K562 (cell line): ENCODE measurements around the gene DYSF. TPM values are rescaled to one million over a fixed set of nuclear protein-coding genes. Genes with fewer than 3 reads are reported as not detected.

Source experiments
- ATAC-seq: fragments of 200-7000 bp; cut with Tn5 transposase; 3 replicates; pipeline ENCODE4 v1.9.1; 2020; ENCODE audit warnings: moderate library complexity
- BruUV-seq: library from RNA; stranded (reverse); fragments of 400-500 nt; replicated peaks from 2 replicates; lab custom pipeline; 2021; lab: Mats Ljungman, UMichigan
- CTCF ChIA-PET: fragments of 300-600 bp; formaldehyde crosslinking; extraction: SDS; loops from one replicate; lab custom pipeline; 2021; ENCODE audit warnings: low intra/inter-chr PET ratio; lab: Yijun Ruan, JAX
- POLR2A ChIA-PET: fragments of 300-600, 350-650 bp; sonication (Branson Sonifier 250); formaldehyde crosslinking; extraction: SDS; loops from one replicate; lab custom pipeline; 2021; ENCODE audit warnings: antibody characterized with exemption, inconsistent platforms; lab: Yijun Ruan, JAX
- DNase-seq, 4 experiments: peaks; one replicate each; pipeline versions ENCODE4 v3.0.0 to v3.0.0-alpha.2; 2011 to 2018; ENCODE audit warnings: low spot score in 3 of 4, mixed read lengths in 3 of 4; ENCODE audit errors: extremely low read depth in 1 of 4
- FAIRE-seq: peaks from 2 replicates; lab custom pipeline; 2011; peaks lifted over from hg19 to GRCh38; lab: Jason Lieb, UNC
- H2AFZ ChIP-seq: 2 replicates; pipeline ENCODE4 v1.6.0; 2011; ENCODE audit warnings: low read depth, low read length, control low read depth, inconsistent platforms
- H3K27ac ChIP-seq: fragments of 200-600 bp; 3 replicates; pipeline ENCODE4 v1.8.0; 2011; ENCODE audit warnings: low read depth, mild to moderate bottlenecking, control low read depth, inconsistent platforms, low read length, moderate library complexity, mixed read lengths; ENCODE audit errors: extremely low read depth
- H3K27me3 ChIP-seq, 2 experiments: fragments of 300-600 bp in 1 of 2; 2 replicates in 1 of 2; 3 replicates in 1 of 2; pipeline versions ENCODE4 v1.6.0 to v1.8.0; 2011; ENCODE audit warnings: inconsistent platforms in 2 of 2, low read length in 2 of 2, mild to moderate bottlenecking in 1 of 2, mixed read lengths in 1 of 2, moderate library complexity in 1 of 2; ENCODE audit not compliant: control insufficient read depth in 2 of 2, insufficient read depth in 2 of 2
- H3K36me3 ChIP-seq: fragments of 300-600 bp; 3 replicates; pipeline ENCODE4 v1.8.0; 2011; ENCODE audit warnings: mild to moderate bottlenecking, low read length, inconsistent platforms; ENCODE audit not compliant: control insufficient read depth, insufficient read depth
- H3K4me1 ChIP-seq, 2 experiments: fragments of 200-600 bp in 1 of 2; replicated peaks in 1 of 2; 2 replicates in 1 of 2; 3 replicates in 1 of 2; pipeline versions ENCODE4 v1.5.1 to v1.8.0; 2011; ENCODE audit warnings: inconsistent platforms in 2 of 2, low read length in 2 of 2, mild to moderate bottlenecking in 1 of 2, mixed read lengths in 1 of 2, moderate library complexity in 1 of 2; ENCODE audit not compliant: control insufficient read depth in 2 of 2, insufficient read depth in 2 of 2
- H3K4me2 ChIP-seq: 2 replicates; pipeline ENCODE4 v1.6.1; 2011; ENCODE audit warnings: low read length, control low read depth, inconsistent platforms, mixed read lengths; ENCODE audit not compliant: insufficient read depth
- H3K4me3 ChIP-seq: fragments of 200-600 bp; sonication (generic), shearing (Covaris generic); 2 replicates; pipeline ENCODE4 v1.5.1; 2016; ENCODE audit warnings: control low read depth, inconsistent platforms
- H3K79me2 ChIP-seq: fragments of 200-600 bp; 3 replicates; pipeline ENCODE4 v1.8.0; 2011; ENCODE audit warnings: low read length, inconsistent platforms; ENCODE audit not compliant: control insufficient read depth, insufficient read depth
- H3K9ac ChIP-seq, 2 experiments: 2 replicates each; pipeline versions ENCODE4 v1.6.0 to v1.6.1; 2011; ENCODE audit warnings: low read depth in 2 of 2, low read length in 2 of 2, control low read depth in 1 of 2, inconsistent platforms in 1 of 2, mild to moderate bottlenecking in 1 of 2, mixed read lengths in 1 of 2; ENCODE audit not compliant: insufficient read depth in 1 of 2
- H3K9me1 ChIP-seq: one replicate; pipeline ENCODE4 v1.6.0; 2011; ENCODE audit warnings: inconsistent platforms, mild to moderate bottlenecking, low read length, moderate library complexity; ENCODE audit not compliant: control insufficient read depth, insufficient read depth
- H3K9me3 ChIP-seq: replicated peaks from 2 replicates; pipeline ENCODE4 v1.5.1; 2011; ENCODE audit warnings: low read depth, low read length, inconsistent platforms; ENCODE audit not compliant: control insufficient read depth, insufficient read depth
- H4K20me1 ChIP-seq: replicated peaks from 2 replicates; pipeline ENCODE4 v1.6.1; 2011; ENCODE audit warnings: low read length, inconsistent platforms, mixed read lengths; ENCODE audit not compliant: control insufficient read depth, insufficient read depth
- ARID2 ChIP-seq: fragments of 450-650 bp; IDR thresholded peaks from 2 replicates; pipeline ENCODE4 v1.6.1; 2017; ENCODE audit warnings: antibody characterized with exemption, mild to moderate bottlenecking
- CBX8 ChIP-seq: fragments of 200-600 bp; sonication (generic); IDR thresholded peaks from 2 replicates; pipeline ENCODE4 v1.6.1; 2012; ENCODE audit warnings: borderline replicate concordance, mixed run types, low read depth, mild to moderate bottlenecking, moderate library complexity, mixed read lengths, low read length, control low read depth, inconsistent platforms; ENCODE audit not compliant: poor library complexity, severe bottlenecking; ENCODE audit errors: extremely low read depth
- CEBPG ChIP-seq, 3 experiments: fragments of 200-800 bp in 1 of 3; sonication (Bioruptor generic) in 1 of 3; sonication (generic) in 1 of 3; formaldehyde crosslinking in 1 of 3; IDR thresholded peaks in 2 of 3; conservative IDR thresholded peaks in 1 of 3; 2 replicates each; pipeline versions ENCODE4 v1.6.1 to v1.8.0; 2016 to 2022; ENCODE audit warnings: missing compliant biosample characterization in 2 of 3, missing genetic modification characterization in 2 of 3, mild to moderate bottlenecking in 1 of 3, missing genetic modification reagents in 1 of 3
- CHCHD3 ChIP-seq: fragments of 250-450 bp; sonication (Bioruptor Pico); IDR thresholded peaks from 2 replicates; pipeline ENCODE4 v2.1.2; 2022; ENCODE audit warnings: mild to moderate bottlenecking
- CREM ChIP-seq: IDR thresholded peaks from 2 replicates; pipeline ENCODE4 v1.6.1; 2014; ENCODE audit warnings: antibody characterized with exemption, low read depth
- ESRRA ChIP-seq: fragments of 450-650 bp; IDR thresholded peaks from 2 replicates; pipeline ENCODE4 v1.6.1; 2014; ENCODE audit warnings: low read depth, mild to moderate bottlenecking, moderate library complexity, borderline replicate concordance
- FOXA3 ChIP-seq, 2 experiments: fragments of 450-650 bp in 1 of 2; sonication (generic) in 1 of 2; formaldehyde crosslinking; IDR thresholded peaks in 1 of 2; conservative IDR thresholded peaks in 1 of 2; 2 replicates each; pipeline versions ENCODE4 v1.4.0 to v1.8.0; 2020 to 2022; ENCODE audit warnings: mild to moderate bottlenecking in 2 of 2, missing genetic modification reagents in 1 of 2
- KAT2B ChIP-seq: IDR thresholded peaks from one replicate; pipeline ENCODE4 v1.6.1; 2012; ENCODE audit warnings: low read depth, mild to moderate bottlenecking, control low read depth, inconsistent platforms, low read length, moderate library complexity
- MBD2 ChIP-seq: sonication (generic); IDR thresholded peaks from 2 replicates; pipeline ENCODE4 v1.6.1; 2016; ENCODE audit warnings: low read depth, borderline replicate concordance
- NFRKB ChIP-seq: fragments of 450-650 bp; IDR thresholded peaks from 2 replicates; pipeline ENCODE4 v1.6.1; 2016; ENCODE audit warnings: low read depth
- NR3C1 ChIP-seq: sonication (generic); formaldehyde crosslinking; IDR thresholded peaks from 2 replicates; pipeline ENCODE4 v1.8.1; 2022; ENCODE audit warnings: missing genetic modification reagents
- RBM22 ChIP-seq: fragments of 200-400 bp; formaldehyde crosslinking; IDR thresholded peaks from 2 replicates; pipeline ENCODE4 v1.6.1; 2018; ENCODE audit warnings: low read length, low read depth; ENCODE audit not compliant: poor library complexity, severe bottlenecking
- SREBF2 ChIP-seq: sonication (generic); formaldehyde crosslinking; IDR thresholded peaks from 2 replicates; pipeline ENCODE4 v1.4.0; 2020; ENCODE audit warnings: mild to moderate bottlenecking, missing genetic modification reagents
- STAT5A ChIP-seq: IDR thresholded peaks from 2 replicates; pipeline ENCODE4 v1.6.1; 2012; ENCODE audit warnings: low read length, inconsistent platforms, borderline replicate concordance
- ZNF75A ChIP-seq: fragments of 450-650 bp; formaldehyde crosslinking; IDR thresholded peaks from 2 replicates; pipeline ENCODE4 v1.4.0; 2020; ENCODE audit warnings: mild to moderate bottlenecking
- WGBS: fragments of 100-300 bp; shearing (Covaris generic); methylation state at CpG from one replicate; pipeline ENCODE4 v1.1.6; 2016; ENCODE audit warnings: low coverage, mixed read lengths; ENCODE audit not compliant: insufficient coverage; ENCODE audit errors: missing lambda C conversion rate; 5-methylcytosine and 5-hydroxymethylcytosine counted together
- in situ Hi-C: fragments of 300-500 bp; cut with MboI; formaldehyde crosslinking; loops from 4 replicates; pipeline ENCODE4 v1.15.0; 2018; ENCODE audit warnings: inconsistent platforms, mixed read lengths
- intact Hi-C: fragments of 100-400 bp; cut with micrococcal nuclease; formaldehyde crosslinking; loops from 2 replicates; pipeline ENCODE4 v1.14.2; 2022
- polyA plus RNA-seq, 8 experiments: library from polyadenylated mRNA; depleted of rRNA in 4 of 8; stranded (reverse) in 5 of 8; unstranded in 3 of 8; fragments of >200 nt; fragmentation: Nextera tagmentation in 2 of 8; fragmentation: Illumina TruSeq in 1 of 8; extraction: Ambion mirVana in 2 of 8; extraction: Trizol in 1 of 8; gene quantifications; 2 replicates each; pipeline versions ENCODE4 v1.2.1 to v1.2.3, GENCODE V29; 2011 to 2014; ENCODE audit warnings: inconsistent platforms in 1 of 8, missing spikeins in 1 of 8
- total RNA-seq, 7 experiments: library from RNA; depleted of rRNA in 6 of 7; stranded (reverse); fragments of >200 nt in 6 of 7; fragmentation: Illumina TruSeq in 2 of 7; extraction: Trizol in 2 of 7; gene quantifications; 2 replicates each; pipeline versions ENCODE4 v1.2.1 to v1.2.3, GENCODE V29; 2011 to 2021; ENCODE audit warnings: low replicate concordance in 1 of 7
- TF ChIP-seq, protein P1 (sequence below): fragments of 250-450 bp; sonication (Bioruptor Pico); IDR thresholded peaks from 2 replicates; pipeline ENCODE4 v1.8.0; 2022; ENCODE audit warnings: inconsistent platforms, mild to moderate bottlenecking, moderate library complexity, borderline replicate concordance
- TF ChIP-seq, protein P2 (sequence below): sonication (generic); formaldehyde crosslinking; IDR thresholded peaks from 2 replicates; pipeline ENCODE4 v1.8.1; 2023; ENCODE audit warnings: mild to moderate bottlenecking, missing genetic modification reagents
- TF ChIP-seq, protein P3 (sequence below): sonication (generic); formaldehyde crosslinking; IDR thresholded peaks from 2 replicates; pipeline ENCODE4 v1.8.0; 2022; ENCODE audit warnings: mild to moderate bottlenecking, missing genetic modification reagents
- TF ChIP-seq, protein P4 (sequence below): fragments of 450-650 bp; formaldehyde crosslinking; IDR thresholded peaks from 2 replicates; pipeline ENCODE4 v1.4.0; 2022; ENCODE audit warnings: missing genetic modification characterization

DYSF gene
- total and polyA plus RNA-seq, 9 of the 15 experiments (the other 6 are each of a cell fraction or from before 2014, with no cell fraction given), result 0.01 to 0.80 (median 0.29) TPM

DNA sequence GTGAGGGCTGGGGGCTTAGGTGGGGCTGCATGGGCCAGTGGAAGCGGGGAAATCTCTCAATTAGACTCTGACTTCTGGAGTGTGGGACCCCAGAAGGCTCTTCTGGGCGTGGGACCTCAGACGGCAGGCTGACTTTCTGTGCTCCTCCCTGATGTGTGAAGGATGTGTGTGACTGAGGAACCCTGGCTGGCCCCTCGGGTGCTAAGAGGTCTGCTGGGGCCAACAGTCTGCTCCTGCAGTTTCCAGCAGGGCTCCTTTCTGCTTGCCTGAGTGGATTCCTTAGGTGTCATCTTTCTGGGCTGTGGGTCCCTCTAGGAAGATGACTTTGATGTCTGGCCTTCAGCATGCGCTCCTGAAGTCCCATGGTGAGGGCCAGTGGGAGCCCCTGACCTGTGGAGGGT lies 167.5 kb downstream of the DYSF start:
- CTCF ChIA-PET, result no interaction called here
- in situ Hi-C loops, result no loop called here
- BruUV-seq, result no TSS peak
- ATAC-seq, result no peak
- Histone ChIP-seq H3K36me3 (no peaks in the 10 kb centered on the region), H3K27me3 (peaks cover 0 to 4% of the 10 kb centered on the region in 2 experiments; a peak in 1 of 5 replicates), H3K79me2 (no peaks in the 10 kb centered on the region), H3K9me3 (no peaks in the 10 kb centered on the region), H3K9me1 (no peaks in the 10 kb centered on the region), H4K20me1 (no peaks in the 10 kb centered on the region), H3K9ac (no peak overlapping the region), H3K27ac (no peak overlapping the region), H3K4me1 (peaks cover 0 to 4% of the 10 kb centered on the region in 2 experiments; a peak in 1 of 5 replicates), H3K4me3 (no peak overlapping the region), H2AFZ (no peak overlapping the region), H3K4me2 (no peak overlapping the region)
- no peak for FAIRE-seq
- POLR2A ChIA-PET, result interaction anchor here (0.6 kb wide), 1 partner anchor 70 kb away, joined by 3 read pairs; no protein-coding TSS in a partner anchor
- intact Hi-C loops, result no loop called here
- 2% methylated on average over 4 of the region's 5 CpGs for WGBS
- no peak for DNase-seq
- no peak for TF ChIP-seq RBM22
- TF ChIP-seq FOXA3 (CRISPR knock-in tag; conservative IDR thresholded peaks at IDR 0.05 in 1 of 2, IDR thresholded peaks at IDR 0.05 in 1 of 2), result no peak
- no peak for TF ChIP-seq NR3C1
- no peak for TF ChIP-seq CEBPG (CRISPR knock-in tag; IDR thresholded peaks at IDR 0.05)
- no peak for TF ChIP-seq CEBPG (tag; conservative IDR thresholded peaks at IDR 0.05 in 1 of 2, IDR thresholded peaks at IDR 0.05 in 1 of 2)
- no peak for TF ChIP-seq CHCHD3 (CRISPR knock-in tag)
- TF ChIP-seq CBX8, result no peak
- no peak for TF ChIP-seq ZNF75A (CRISPR knock-in tag)
- TF ChIP-seq, protein P1, sequence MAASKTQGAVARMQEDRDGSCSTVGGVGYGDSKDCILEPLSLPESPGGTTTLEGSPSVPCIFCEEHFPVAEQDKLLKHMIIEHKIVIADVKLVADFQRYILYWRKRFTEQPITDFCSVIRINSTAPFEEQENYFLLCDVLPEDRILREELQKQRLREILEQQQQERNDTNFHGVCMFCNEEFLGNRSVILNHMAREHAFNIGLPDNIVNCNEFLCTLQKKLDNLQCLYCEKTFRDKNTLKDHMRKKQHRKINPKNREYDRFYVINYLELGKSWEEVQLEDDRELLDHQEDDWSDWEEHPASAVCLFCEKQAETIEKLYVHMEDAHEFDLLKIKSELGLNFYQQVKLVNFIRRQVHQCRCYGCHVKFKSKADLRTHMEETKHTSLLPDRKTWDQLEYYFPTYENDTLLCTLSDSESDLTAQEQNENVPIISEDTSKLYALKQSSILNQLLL, result no peak
- no peak for TF ChIP-seq MBD2
- no peak for TF ChIP-seq ARID2
- TF ChIP-seq, protein P2, sequence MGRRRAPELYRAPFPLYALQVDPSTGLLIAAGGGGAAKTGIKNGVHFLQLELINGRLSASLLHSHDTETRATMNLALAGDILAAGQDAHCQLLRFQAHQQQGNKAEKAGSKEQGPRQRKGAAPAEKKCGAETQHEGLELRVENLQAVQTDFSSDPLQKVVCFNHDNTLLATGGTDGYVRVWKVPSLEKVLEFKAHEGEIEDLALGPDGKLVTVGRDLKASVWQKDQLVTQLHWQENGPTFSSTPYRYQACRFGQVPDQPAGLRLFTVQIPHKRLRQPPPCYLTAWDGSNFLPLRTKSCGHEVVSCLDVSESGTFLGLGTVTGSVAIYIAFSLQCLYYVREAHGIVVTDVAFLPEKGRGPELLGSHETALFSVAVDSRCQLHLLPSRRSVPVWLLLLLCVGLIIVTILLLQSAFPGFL (CRISPR knock-in tag), result no peak
- TF ChIP-seq, protein P3, sequence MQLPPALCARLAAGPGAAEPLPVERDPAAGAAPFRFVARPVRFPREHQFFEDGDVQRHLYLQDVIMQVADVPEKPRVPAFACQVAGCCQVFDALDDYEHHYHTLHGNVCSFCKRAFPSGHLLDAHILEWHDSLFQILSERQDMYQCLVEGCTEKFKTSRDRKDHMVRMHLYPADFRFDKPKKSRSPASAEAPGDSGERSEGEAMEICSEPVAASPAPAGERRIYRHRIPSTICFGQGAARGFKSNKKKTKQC (CRISPR knock-in tag), result no peak
- TF ChIP-seq ESRRA, result no peak
- no peak for TF ChIP-seq SREBF2 (CRISPR knock-in tag)
- no peak for TF ChIP-seq NFRKB
- TF ChIP-seq, protein P4, sequence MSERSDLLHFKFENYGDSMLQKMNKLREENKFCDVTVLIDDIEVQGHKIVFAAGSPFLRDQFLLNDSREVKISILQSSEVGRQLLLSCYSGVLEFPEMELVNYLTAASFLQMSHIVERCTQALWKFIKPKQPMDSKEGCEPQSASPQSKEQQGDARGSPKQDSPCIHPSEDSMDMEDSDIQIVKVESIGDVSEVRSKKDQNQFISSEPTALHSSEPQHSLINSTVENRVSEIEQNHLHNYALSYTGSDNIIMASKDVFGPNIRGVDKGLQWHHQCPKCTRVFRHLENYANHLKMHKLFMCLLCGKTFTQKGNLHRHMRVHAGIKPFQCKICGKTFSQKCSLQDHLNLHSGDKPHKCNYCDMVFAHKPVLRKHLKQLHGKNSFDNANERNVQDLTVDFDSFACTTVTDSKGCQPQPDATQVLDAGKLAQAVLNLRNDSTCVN (CRISPR knock-in tag), result no peak
- TF ChIP-seq STAT5A, result no peak
- no peak for TF ChIP-seq KAT2B
- TF ChIP-seq CREM, result no peak
